ENCODE data around the gene LRMDA. TPM values are rescaled to one million over a fixed set of nuclear protein-coding genes. Genes with fewer than 3 reads are reported as not detected.

Gene LRMDA
- total RNA-seq, 6 donors from 2014 or later, result 12.8 to 185 (median 18.1) TPM

DNA sequence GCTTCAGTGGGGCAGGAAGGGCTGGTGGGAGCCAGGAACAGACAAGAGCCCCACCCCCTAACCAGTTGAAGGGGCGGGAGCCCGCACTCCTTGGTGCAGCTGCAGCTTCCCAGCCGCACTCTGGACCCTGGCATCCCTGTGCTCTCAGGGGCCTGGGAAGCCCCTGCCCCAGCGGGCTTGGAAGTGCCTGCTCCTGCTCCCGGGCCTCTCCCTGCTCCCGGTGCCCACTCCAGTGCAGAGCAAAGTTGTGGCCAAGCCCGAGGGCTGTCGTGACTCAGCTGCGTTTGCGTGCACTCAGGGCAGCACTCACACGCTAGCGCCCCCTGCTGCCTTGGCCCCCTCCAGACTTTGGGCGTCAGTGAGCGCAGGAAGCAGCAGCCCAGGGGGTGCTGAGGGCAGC lies 883.8 kb downstream of the LRMDA start:
- TF ChIP-seq POLR2AphosphoS5 (IDR thresholded peaks at IDR 0.05), result no peak
- no peak for TF ChIP-seq POLR2A (IDR thresholded peaks at IDR 0.05)
- no peak for TF ChIP-seq EP300 (IDR thresholded peaks at IDR 0.05)
- TF ChIP-seq, protein P1, sequence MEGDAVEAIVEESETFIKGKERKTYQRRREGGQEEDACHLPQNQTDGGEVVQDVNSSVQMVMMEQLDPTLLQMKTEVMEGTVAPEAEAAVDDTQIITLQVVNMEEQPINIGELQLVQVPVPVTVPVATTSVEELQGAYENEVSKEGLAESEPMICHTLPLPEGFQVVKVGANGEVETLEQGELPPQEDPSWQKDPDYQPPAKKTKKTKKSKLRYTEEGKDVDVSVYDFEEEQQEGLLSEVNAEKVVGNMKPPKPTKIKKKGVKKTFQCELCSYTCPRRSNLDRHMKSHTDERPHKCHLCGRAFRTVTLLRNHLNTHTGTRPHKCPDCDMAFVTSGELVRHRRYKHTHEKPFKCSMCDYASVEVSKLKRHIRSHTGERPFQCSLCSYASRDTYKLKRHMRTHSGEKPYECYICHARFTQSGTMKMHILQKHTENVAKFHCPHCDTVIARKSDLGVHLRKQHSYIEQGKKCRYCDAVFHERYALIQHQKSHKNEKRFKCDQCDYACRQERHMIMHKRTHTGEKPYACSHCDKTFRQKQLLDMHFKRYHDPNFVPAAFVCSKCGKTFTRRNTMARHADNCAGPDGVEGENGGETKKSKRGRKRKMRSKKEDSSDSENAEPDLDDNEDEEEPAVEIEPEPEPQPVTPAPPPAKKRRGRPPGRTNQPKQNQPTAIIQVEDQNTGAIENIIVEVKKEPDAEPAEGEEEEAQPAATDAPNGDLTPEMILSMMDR (IDR thresholded peaks at IDR 0.05), result no peak
- WGBS, 2 donors, result 89 to 97% methylated on average over 11 to 14 of the region's 14 CpGs
- Histone ChIP-seq H3K36me3 (no peaks in the 10 kb centered on the region), H3K4me1 (peaks cover 0 to 15% (median 5%) of the 10 kb centered on the region in 4 donors), H3K27ac (no peak overlapping the region), H3K27me3 (no peaks in the 10 kb centered on the region), H3K4me3 (no peak overlapping the region), H3K9me3 (no peaks in the 10 kb centered on the region)
- peak in 1 of 2 donors; percentile 66 for DNase-seq
- peak in 1 of 2 donors; percentile 27 for ATAC-seq (ENCODE audit: low FRiP score in 2 of 2)

DNA sequence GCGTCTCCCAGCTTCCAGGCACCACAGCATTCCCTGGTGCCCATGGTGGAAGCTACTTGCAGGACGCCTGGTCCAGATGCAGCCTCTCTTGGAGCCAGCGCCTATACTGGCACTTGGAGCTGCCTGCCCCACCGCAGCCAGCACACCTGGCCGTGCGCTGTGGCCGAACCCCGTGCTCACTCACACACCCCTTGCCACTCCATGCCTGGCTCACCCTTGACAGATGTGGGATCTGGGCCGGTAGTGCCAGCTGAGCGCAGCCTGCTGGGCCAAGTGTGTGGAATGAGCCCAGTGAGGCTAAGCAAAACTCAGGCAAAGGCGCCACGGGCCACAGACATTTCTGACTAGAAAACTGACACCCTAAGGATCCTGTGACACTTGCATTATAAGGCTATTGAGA lies 884.8 kb downstream of the LRMDA start:
- H3K9me3 ChIP-seq, result no peaks in the 10 kb centered on the region
- no peak for ATAC-seq (ENCODE audit: low FRiP score in 2 of 2)
- H3K4me3 ChIP-seq, result no peak overlapping the region
- peaks cover 0 to 9% (median 5%) of the 10 kb centered on the region in 4 donors for H3K4me1 ChIP-seq
- peak in 1 of 2 donors; percentile 54 for DNase-seq
- 98 to 99% methylated on average over 6 to 12 of the region's 12 CpGs for WGBS, 2 donors
- no peaks in the 10 kb centered on the region for H3K27me3 ChIP-seq
- no peak overlapping the region for H3K27ac ChIP-seq
- H3K36me3 ChIP-seq, result no peaks in the 10 kb centered on the region
- no peak for TF ChIP-seq POLR2A (IDR thresholded peaks at IDR 0.05)
- TF ChIP-seq EP300 (IDR thresholded peaks at IDR 0.05), result no peak
- no peak for TF ChIP-seq POLR2AphosphoS5 (IDR thresholded peaks at IDR 0.05)

DNA sequence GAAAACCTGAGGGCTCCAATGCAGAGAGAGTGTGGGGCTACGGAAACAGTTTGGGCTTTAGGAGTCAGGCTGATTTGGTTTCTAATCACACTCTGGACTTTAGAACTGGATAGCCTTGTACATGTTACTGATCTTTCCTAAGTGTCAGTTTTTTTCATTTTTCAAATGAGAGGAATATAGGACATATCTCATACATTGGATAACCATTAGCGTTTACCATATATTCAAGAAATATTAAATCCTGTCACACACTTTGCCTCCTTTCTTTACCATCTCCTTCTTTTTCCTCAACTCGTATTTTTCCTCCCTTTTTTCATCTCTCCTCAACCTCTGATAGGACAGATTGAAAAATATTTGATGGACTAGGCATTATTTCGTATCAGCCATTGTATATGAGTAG lies 885.7 kb downstream of the LRMDA start:
- no peak for DNase-seq
- Histone ChIP-seq H3K27me3 (no peaks in the 10 kb centered on the region), H3K4me1 (peaks cover 0 to 7% (median under 1%) of the 10 kb centered on the region in 4 donors), H3K4me3 (no peak overlapping the region), H3K27ac (no peak overlapping the region), H3K9me3 (no peaks in the 10 kb centered on the region), H3K36me3 (no peaks in the 10 kb centered on the region)
- 93% methylated on average over 4 of the region's 4 CpGs for WGBS, 2 donors
- TF ChIP-seq POLR2AphosphoS5 (IDR thresholded peaks at IDR 0.05) (no peak), POLR2A (IDR thresholded peaks at IDR 0.05) (no peak), EP300 (IDR thresholded peaks at IDR 0.05) (no peak)
- TF ChIP-seq, protein P1 (IDR thresholded peaks at IDR 0.05), result no peak
- no peak for ATAC-seq (ENCODE audit: low FRiP score in 2 of 2)

DNA sequence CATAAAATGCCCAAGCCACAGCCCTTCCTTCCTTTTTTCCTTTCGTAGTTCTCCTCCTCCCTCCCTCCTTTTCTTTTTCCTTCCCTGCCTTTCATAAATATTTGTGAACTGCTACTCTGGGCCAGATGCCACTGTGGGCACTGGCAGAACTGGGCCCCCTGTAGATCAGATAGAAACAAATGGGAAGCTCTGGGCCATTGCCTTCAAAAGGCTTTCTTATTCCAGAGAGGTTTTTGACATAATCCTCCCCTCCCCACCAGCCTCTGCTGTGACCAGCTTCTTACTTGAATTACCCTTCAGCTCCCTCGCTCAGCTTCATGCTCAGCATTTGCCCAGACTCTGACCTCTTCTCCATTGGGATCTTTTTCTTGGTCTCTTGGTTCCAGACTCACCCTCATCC lies 886.8 kb downstream of the LRMDA start:
- no peaks in the 10 kb centered on the region for H3K36me3 ChIP-seq
- H3K27ac ChIP-seq, result no peak overlapping the region
- no peaks in the 10 kb centered on the region for H3K27me3 ChIP-seq
- TF ChIP-seq POLR2AphosphoS5 (IDR thresholded peaks at IDR 0.05), result no peak
- TF ChIP-seq POLR2A (IDR thresholded peaks at IDR 0.05), result no peak
- TF ChIP-seq, protein P1 (IDR thresholded peaks at IDR 0.05), result no peak
- no peak for TF ChIP-seq EP300 (IDR thresholded peaks at IDR 0.05)
- no peaks in the 10 kb centered on the region for H3K9me3 ChIP-seq
- H3K4me3 ChIP-seq, result no peak overlapping the region
- ATAC-seq (ENCODE audit: low FRiP score in 2 of 2), result no peak
- WGBS, 2 donors, result 44 to 48% methylated on average over 2 of the region's 2 CpGs
- DNase-seq, result no peak
- peaks cover 0 to 7% (median 0%) of the 10 kb centered on the region in 4 donors for H3K4me1 ChIP-seq

DNA sequence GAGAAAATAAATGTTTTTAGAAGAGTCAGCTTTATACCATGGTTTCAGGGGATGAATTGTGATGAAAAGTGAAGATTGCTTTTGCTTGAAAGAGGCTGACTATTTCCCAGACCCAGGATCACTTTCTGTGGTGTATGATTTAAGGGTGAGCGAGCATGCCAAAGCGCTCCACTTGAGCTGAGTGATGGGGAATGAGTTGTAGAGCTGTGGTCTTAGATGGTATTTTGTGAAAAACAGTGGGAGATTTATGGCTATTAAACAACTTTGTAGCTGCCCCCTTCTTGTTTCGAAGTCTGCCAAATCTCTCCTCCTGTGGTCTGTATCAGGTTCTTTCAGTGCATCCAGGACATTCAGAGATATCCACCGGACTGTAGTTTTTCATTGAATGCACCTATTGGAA lies 888.2 kb downstream of the LRMDA start:
- no peak for ATAC-seq (ENCODE audit: low FRiP score in 2 of 2)
- Histone ChIP-seq H3K9me3 (no peaks in the 10 kb centered on the region), H3K4me1 (peaks cover 0 to 7% (median 0%) of the 10 kb centered on the region in 4 donors), H3K36me3 (no peaks in the 10 kb centered on the region), H3K27me3 (no peaks in the 10 kb centered on the region), H3K4me3 (no peak overlapping the region), H3K27ac (no peak overlapping the region)
- WGBS, 2 donors, result 89 to 99% methylated on average over 4 of the region's 4 CpGs
- TF ChIP-seq POLR2A (IDR thresholded peaks at IDR 0.05) (no peak), EP300 (IDR thresholded peaks at IDR 0.05) (no peak), POLR2AphosphoS5 (IDR thresholded peaks at IDR 0.05) (no peak)
- TF ChIP-seq, protein P1 (IDR thresholded peaks at IDR 0.05), result no peak
- no peak for DNase-seq
